Fibroblast of pulmonary artery (primary cell): ENCODE measurements around the gene GCNT3.

Experiments used
- DNase-seq: peaks from one replicate; pipeline ENCODE4 v3.0.0-alpha.2; 2010; ENCODE audit warnings: low read depth
- H3K4me3 ChIP-seq: replicated peaks from 2 replicates; pipeline ENCODE4 v1.5.1; 2011; ENCODE audit warnings: low read depth, mild to moderate bottlenecking, control low read depth, low read length, moderate library complexity
- TF ChIP-seq, protein P1 (sequence below): IDR thresholded peaks from 2 replicates; pipeline ENCODE4 v1.5.1; 2011; ENCODE audit warnings: mild to moderate bottlenecking, control low read depth, low read length, inconsistent platforms; ENCODE audit errors: missing control alignments

GCNT3 gene

DNA sequence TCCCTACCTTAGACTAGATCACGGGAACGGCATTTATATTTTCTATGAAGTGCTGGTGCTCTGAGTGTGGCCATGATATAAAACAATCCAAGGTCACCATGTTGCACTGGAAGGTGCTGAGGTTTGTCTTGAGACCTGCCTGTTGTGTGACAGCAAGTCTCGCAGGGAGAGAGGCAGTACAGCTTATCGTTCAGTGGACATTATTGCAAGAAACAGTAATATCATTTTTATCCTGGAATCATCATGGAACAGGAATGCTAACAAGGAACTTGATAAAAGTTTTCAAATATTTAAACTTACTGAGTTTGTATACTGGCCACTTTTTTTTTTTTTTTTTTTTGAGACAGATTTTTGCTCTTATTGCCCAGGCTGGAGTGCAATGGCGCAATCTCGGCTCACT lies 40.0 kb upstream of the GCNT3 start:
- no peak overlapping the region for H3K4me3 ChIP-seq
- TF ChIP-seq, protein P1, sequence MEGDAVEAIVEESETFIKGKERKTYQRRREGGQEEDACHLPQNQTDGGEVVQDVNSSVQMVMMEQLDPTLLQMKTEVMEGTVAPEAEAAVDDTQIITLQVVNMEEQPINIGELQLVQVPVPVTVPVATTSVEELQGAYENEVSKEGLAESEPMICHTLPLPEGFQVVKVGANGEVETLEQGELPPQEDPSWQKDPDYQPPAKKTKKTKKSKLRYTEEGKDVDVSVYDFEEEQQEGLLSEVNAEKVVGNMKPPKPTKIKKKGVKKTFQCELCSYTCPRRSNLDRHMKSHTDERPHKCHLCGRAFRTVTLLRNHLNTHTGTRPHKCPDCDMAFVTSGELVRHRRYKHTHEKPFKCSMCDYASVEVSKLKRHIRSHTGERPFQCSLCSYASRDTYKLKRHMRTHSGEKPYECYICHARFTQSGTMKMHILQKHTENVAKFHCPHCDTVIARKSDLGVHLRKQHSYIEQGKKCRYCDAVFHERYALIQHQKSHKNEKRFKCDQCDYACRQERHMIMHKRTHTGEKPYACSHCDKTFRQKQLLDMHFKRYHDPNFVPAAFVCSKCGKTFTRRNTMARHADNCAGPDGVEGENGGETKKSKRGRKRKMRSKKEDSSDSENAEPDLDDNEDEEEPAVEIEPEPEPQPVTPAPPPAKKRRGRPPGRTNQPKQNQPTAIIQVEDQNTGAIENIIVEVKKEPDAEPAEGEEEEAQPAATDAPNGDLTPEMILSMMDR, result no peak
- DNase-seq, result no peak

DNA sequence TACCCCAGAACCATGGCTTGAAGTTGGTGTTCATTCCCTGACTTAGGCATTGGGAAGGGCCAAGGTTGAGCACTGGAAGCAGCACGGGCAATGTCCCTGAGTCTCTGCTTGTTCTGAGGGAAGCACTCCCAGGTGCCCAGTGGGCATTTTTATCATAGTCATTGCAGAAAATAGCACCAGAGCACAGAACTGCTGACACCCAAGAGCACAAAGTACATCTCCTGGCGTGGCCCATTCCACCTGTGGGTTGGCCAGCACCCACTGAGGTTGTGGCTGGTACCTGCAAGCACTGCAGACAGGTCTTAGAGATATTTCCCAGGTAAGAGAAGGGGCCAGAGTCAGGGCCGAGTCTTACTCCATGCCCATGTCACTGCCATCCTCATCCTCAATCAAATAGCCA lies 28.5 kb upstream of the GCNT3 start:
- TF ChIP-seq, protein P1, result no peak
- no peak overlapping the region for H3K4me3 ChIP-seq

DNA sequence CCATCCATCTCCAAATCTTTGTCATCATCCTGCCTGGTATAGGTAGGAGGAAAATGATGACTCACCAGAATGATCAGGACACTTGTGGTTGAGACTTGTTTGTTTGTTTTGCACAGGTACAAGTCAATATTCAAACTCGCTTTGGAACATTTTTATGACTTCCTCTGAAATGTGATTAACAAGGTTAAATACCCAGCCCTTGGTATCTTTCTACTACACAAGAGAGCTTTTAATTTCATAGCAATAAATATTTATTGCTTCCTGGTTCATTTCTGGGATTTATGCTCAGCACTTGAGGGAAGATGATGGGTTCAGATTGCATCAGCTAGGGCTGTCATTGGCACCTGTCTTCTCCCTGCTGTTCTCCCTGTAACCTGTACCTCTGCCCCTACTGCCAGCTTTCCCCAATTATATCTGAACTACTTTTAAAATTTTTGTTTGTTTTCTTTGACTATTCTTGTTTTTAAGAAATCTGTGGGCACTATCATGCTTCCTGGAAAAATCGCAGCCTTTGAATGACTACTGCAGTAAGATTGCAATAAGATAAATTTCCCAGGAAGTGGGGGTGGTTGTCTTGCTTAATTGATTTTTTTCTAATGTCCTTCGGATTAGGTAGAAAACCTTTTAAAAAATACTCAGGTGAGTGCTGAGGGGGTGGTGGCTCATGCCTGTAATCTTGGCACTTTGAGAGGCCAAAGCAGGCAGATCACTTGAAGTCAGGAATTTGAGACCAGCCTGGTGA lies 24.3 kb upstream of the GCNT3 start:
- no peak for DNase-seq
- no peak overlapping the region for H3K4me3 ChIP-seq
- TF ChIP-seq, protein P1, result no peak

More for the DNA sequence above, 28.5 kb upstream of the GCNT3 start:
- no peak for DNase-seq

DNA sequence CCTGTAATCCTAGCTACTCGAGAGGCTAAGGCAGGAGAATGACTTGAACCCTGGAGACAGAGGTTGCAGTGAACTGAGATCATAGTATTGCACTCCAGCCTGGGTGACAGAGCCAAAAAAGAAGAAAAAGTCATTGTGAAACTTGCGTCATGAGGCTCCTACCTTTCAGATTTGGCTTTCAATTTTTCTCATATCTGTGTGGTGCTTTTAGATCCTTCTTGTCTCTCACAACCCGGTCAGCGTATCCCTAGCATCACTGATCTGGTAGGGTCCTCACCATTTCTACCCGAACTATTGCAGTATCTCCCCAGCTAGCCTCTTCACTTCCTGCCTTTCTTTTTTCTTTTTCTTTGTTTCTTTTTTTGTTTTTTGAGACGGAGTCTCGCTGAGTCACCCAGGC lies 21.6 kb upstream of the GCNT3 start:
- no peak for DNase-seq
- H3K4me3 ChIP-seq, result no peak overlapping the region
- TF ChIP-seq, protein P1, result no peak

DNA sequence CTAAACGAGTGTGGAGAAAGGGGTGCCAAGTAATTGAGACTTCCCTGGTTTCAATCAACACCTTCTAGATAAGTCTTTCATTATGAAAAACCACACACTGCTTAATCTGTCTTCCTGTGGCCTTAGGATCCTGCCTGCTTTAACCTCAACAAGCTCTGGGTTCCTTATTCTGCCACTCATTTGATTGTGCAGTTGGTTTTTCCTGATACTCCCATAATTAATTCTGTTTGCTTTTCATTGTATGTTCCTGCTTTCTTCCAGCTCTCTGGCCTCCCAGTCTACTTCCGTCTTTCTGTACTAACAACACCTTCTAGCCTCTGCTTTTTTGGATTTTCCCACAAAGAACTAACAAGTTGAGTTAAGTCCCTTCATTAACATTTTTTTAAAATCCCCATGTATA lies 20.2 kb upstream of the GCNT3 start:
- no peak overlapping the region for H3K4me3 ChIP-seq
- TF ChIP-seq, protein P1, result no peak
- DNase-seq, result no peak

DNA sequence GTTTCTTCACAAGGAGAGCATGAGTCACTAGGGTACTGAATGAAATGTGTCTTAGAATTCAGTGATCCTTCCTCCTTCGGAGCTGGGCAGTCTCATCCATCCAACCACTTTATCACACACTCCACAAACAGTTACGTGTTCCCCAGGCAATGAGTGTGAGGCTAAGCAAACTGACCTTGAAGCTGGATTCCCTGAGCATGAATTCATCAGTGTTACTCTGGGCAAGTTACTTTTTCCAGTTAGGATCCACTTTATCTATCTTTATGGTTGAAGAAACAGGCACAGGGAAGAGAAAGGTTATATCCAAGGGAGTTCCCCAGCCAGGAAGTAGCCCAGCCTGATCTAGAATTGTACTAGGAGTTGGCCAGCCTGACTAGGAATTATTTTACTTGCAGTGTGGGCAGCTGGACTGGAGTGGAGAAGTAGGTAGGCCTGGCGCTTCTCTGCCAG lies 17.1 kb upstream of the GCNT3 start:
- TF ChIP-seq, protein P1, result no peak
- no peak overlapping the region for H3K4me3 ChIP-seq
- peak; percentile 85 for DNase-seq

DNA sequence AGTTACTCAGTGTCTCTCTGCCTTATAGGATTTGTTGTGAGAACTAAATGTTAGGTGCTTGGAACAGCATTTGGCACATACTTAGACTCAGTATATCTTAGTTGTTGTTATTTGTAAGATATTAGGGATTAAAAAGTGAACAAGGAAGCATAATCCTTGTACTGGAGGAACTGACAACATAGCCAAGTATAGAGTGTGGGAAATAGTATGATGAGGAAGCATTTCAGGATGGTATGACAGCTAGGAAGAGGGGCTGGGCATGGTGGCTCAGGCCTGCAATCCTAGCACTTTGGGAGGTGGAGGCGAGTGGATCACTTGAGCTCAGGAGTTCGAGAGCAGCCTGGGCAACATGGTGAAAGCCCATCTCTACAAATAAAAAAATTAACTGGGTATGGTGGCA lies 16.6 kb upstream of the GCNT3 start:
- TF ChIP-seq, protein P1, result no peak
- no peak overlapping the region for H3K4me3 ChIP-seq
- DNase-seq, result no peak
